K562 (cell line): ENCODE results near the gene PTPRM. TPM values are rescaled to one million over a fixed set of nuclear protein-coding genes. Genes with fewer than 3 reads are reported as not detected.

Experiments
- ATAC-seq: fragments of 200-7000 bp; cut with Tn5 transposase; 3 replicates; pipeline ENCODE4 v1.9.1; 2020; ENCODE audit warnings: moderate library complexity
- BruUV-seq: library from RNA; stranded (reverse); fragments of 400-500 nt; replicated peaks from 2 replicates; lab custom pipeline; 2021; lab: Mats Ljungman, UMichigan
- CTCF ChIA-PET: fragments of 300-600 bp; formaldehyde crosslinking; extraction: SDS; loops from one replicate; lab custom pipeline; 2021; ENCODE audit warnings: low intra/inter-chr PET ratio; lab: Yijun Ruan, JAX
- POLR2A ChIA-PET: fragments of 300-600, 350-650 bp; sonication (Branson Sonifier 250); formaldehyde crosslinking; extraction: SDS; loops from one replicate; lab custom pipeline; 2021; ENCODE audit warnings: antibody characterized with exemption, inconsistent platforms; lab: Yijun Ruan, JAX
- DNase-seq, 4 experiments: peaks; one replicate each; pipeline versions ENCODE4 v3.0.0 to v3.0.0-alpha.2; 2011 to 2018; ENCODE audit warnings: low spot score in 3 of 4, mixed read lengths in 3 of 4; ENCODE audit errors: extremely low read depth in 1 of 4
- FAIRE-seq: peaks from 2 replicates; lab custom pipeline; 2011; peaks lifted over from hg19 to GRCh38; lab: Jason Lieb, UNC
- H2AFZ ChIP-seq: 2 replicates; pipeline ENCODE4 v1.6.0; 2011; ENCODE audit warnings: low read depth, low read length, control low read depth, inconsistent platforms
- H3K27ac ChIP-seq: fragments of 200-600 bp; 3 replicates; pipeline ENCODE4 v1.8.0; 2011; ENCODE audit warnings: low read depth, mild to moderate bottlenecking, control low read depth, inconsistent platforms, low read length, moderate library complexity, mixed read lengths; ENCODE audit errors: extremely low read depth
- H3K27me3 ChIP-seq, 2 experiments: fragments of 300-600 bp in 1 of 2; 2 replicates in 1 of 2; 3 replicates in 1 of 2; pipeline versions ENCODE4 v1.6.0 to v1.8.0; 2011; ENCODE audit warnings: inconsistent platforms in 2 of 2, low read length in 2 of 2, mild to moderate bottlenecking in 1 of 2, mixed read lengths in 1 of 2, moderate library complexity in 1 of 2; ENCODE audit not compliant: control insufficient read depth in 2 of 2, insufficient read depth in 2 of 2
- H3K36me3 ChIP-seq: fragments of 300-600 bp; 3 replicates; pipeline ENCODE4 v1.8.0; 2011; ENCODE audit warnings: mild to moderate bottlenecking, low read length, inconsistent platforms; ENCODE audit not compliant: control insufficient read depth, insufficient read depth
- H3K4me1 ChIP-seq, 2 experiments: fragments of 200-600 bp in 1 of 2; replicated peaks in 1 of 2; 2 replicates in 1 of 2; 3 replicates in 1 of 2; pipeline versions ENCODE4 v1.5.1 to v1.8.0; 2011; ENCODE audit warnings: inconsistent platforms in 2 of 2, low read length in 2 of 2, mild to moderate bottlenecking in 1 of 2, mixed read lengths in 1 of 2, moderate library complexity in 1 of 2; ENCODE audit not compliant: control insufficient read depth in 2 of 2, insufficient read depth in 2 of 2
- H3K4me2 ChIP-seq: 2 replicates; pipeline ENCODE4 v1.6.1; 2011; ENCODE audit warnings: low read length, control low read depth, inconsistent platforms, mixed read lengths; ENCODE audit not compliant: insufficient read depth
- H3K4me3 ChIP-seq: fragments of 200-600 bp; sonication (generic), shearing (Covaris generic); 2 replicates; pipeline ENCODE4 v1.5.1; 2016; ENCODE audit warnings: control low read depth, inconsistent platforms
- H3K79me2 ChIP-seq: fragments of 200-600 bp; 3 replicates; pipeline ENCODE4 v1.8.0; 2011; ENCODE audit warnings: low read length, inconsistent platforms; ENCODE audit not compliant: control insufficient read depth, insufficient read depth
- H3K9ac ChIP-seq, 2 experiments: 2 replicates each; pipeline versions ENCODE4 v1.6.0 to v1.6.1; 2011; ENCODE audit warnings: low read depth in 2 of 2, low read length in 2 of 2, control low read depth in 1 of 2, inconsistent platforms in 1 of 2, mild to moderate bottlenecking in 1 of 2, mixed read lengths in 1 of 2; ENCODE audit not compliant: insufficient read depth in 1 of 2
- H3K9me1 ChIP-seq: one replicate; pipeline ENCODE4 v1.6.0; 2011; ENCODE audit warnings: inconsistent platforms, mild to moderate bottlenecking, low read length, moderate library complexity; ENCODE audit not compliant: control insufficient read depth, insufficient read depth
- H3K9me3 ChIP-seq: replicated peaks from 2 replicates; pipeline ENCODE4 v1.5.1; 2011; ENCODE audit warnings: low read depth, low read length, inconsistent platforms; ENCODE audit not compliant: control insufficient read depth, insufficient read depth
- H4K20me1 ChIP-seq: replicated peaks from 2 replicates; pipeline ENCODE4 v1.6.1; 2011; ENCODE audit warnings: low read length, inconsistent platforms, mixed read lengths; ENCODE audit not compliant: control insufficient read depth, insufficient read depth
- CBFA2T3 ChIP-seq: fragments of 450-650 bp; IDR thresholded peaks from 2 replicates; pipeline ENCODE4 v1.6.1; 2017
- CBX5 ChIP-seq: IDR thresholded peaks from 2 replicates; pipeline ENCODE4 v1.6.1; 2014; ENCODE audit warnings: low read depth, borderline replicate concordance
- CSDE1 ChIP-seq, 2 experiments: fragments of 450-650 bp; IDR thresholded peaks; 2 replicates each; pipeline ENCODE4 v1.6.1; 2016; ENCODE audit warnings: mild to moderate bottlenecking in 1 of 2
- HOXB6 ChIP-seq: fragments of 250-450 bp; sonication (Bioruptor Pico); IDR thresholded peaks from 2 replicates; pipeline ENCODE4 v1.5.1; 2022; ENCODE audit warnings: mild to moderate bottlenecking, borderline replicate concordance
- KLF16 ChIP-seq: IDR thresholded peaks from 2 replicates; pipeline ENCODE4 v1.6.1; 2016; ENCODE audit warnings: antibody characterized with exemption
- MEIS2 ChIP-seq: fragments of 450-650 bp; IDR thresholded peaks from 2 replicates; pipeline ENCODE4 v1.6.1; 2014; ENCODE audit warnings: mild to moderate bottlenecking; ENCODE audit not compliant: partially characterized antibody
- NR2C2 ChIP-seq, 2 experiments: fragments of 200-800 bp in 1 of 2; sonication (Bioruptor generic) in 1 of 2; sonication (generic) in 1 of 2; formaldehyde crosslinking in 1 of 2; IDR thresholded peaks; 2 replicates each; pipeline versions ENCODE4 v1.6.1 to v1.8.0; 2016 to 2022; ENCODE audit warnings: mild to moderate bottlenecking in 1 of 2, missing compliant biosample characterization in 1 of 2, missing genetic modification characterization in 1 of 2, missing genetic modification reagents in 1 of 2
- NR3C1 ChIP-seq: sonication (generic); formaldehyde crosslinking; IDR thresholded peaks from 2 replicates; pipeline ENCODE4 v1.8.1; 2022; ENCODE audit warnings: missing genetic modification reagents
- POLR2AphosphoS5 ChIP-seq: IDR thresholded peaks from 2 replicates; pipeline ENCODE4 v1.6.1; 2011; ENCODE audit warnings: mild to moderate bottlenecking, low read depth, low read length, moderate library complexity; ENCODE audit not compliant: control insufficient read depth, insufficient read depth
- U2AF2 ChIP-seq: fragments of 200-400 bp; formaldehyde crosslinking; optimal IDR thresholded peaks from 2 replicates; pipeline ENCODE3; 2017; ENCODE audit warnings: low read depth, mild to moderate bottlenecking, low read length
- ZNF551 ChIP-seq: fragments of 250-450 bp; sonication (Bioruptor Pico); IDR thresholded peaks from 2 replicates; pipeline ENCODE4 v1.5.0; 2021; ENCODE audit warnings: mild to moderate bottlenecking, moderate library complexity
- ZNF696 ChIP-seq: fragments of 250-450 bp; sonication (Bioruptor Pico); conservative IDR thresholded peaks from 2 replicates; pipeline ENCODE4 v1.4.0; 2020; ENCODE audit warnings: mild to moderate bottlenecking, moderate library complexity
- WGBS: fragments of 100-300 bp; shearing (Covaris generic); methylation state at CpG from one replicate; pipeline ENCODE4 v1.1.6; 2016; ENCODE audit warnings: low coverage, mixed read lengths; ENCODE audit not compliant: insufficient coverage; ENCODE audit errors: missing lambda C conversion rate; 5-methylcytosine and 5-hydroxymethylcytosine counted together
- in situ Hi-C: fragments of 300-500 bp; cut with MboI; formaldehyde crosslinking; loops from 4 replicates; pipeline ENCODE4 v1.15.0; 2018; ENCODE audit warnings: inconsistent platforms, mixed read lengths
- intact Hi-C: fragments of 100-400 bp; cut with micrococcal nuclease; formaldehyde crosslinking; loops from 2 replicates; pipeline ENCODE4 v1.14.2; 2022
- polyA plus RNA-seq, 8 experiments: library from polyadenylated mRNA; depleted of rRNA in 4 of 8; stranded (reverse) in 5 of 8; unstranded in 3 of 8; fragments of >200 nt; fragmentation: Nextera tagmentation in 2 of 8; fragmentation: Illumina TruSeq in 1 of 8; extraction: Ambion mirVana in 2 of 8; extraction: Trizol in 1 of 8; gene quantifications; 2 replicates each; pipeline versions ENCODE4 v1.2.1 to v1.2.3, GENCODE V29; 2011 to 2014; ENCODE audit warnings: inconsistent platforms in 1 of 8, missing spikeins in 1 of 8
- total RNA-seq, 7 experiments: library from RNA; depleted of rRNA in 6 of 7; stranded (reverse); fragments of >200 nt in 6 of 7; fragmentation: Illumina TruSeq in 2 of 7; extraction: Trizol in 2 of 7; gene quantifications; 2 replicates each; pipeline versions ENCODE4 v1.2.1 to v1.2.3, GENCODE V29; 2011 to 2021; ENCODE audit warnings: low replicate concordance in 1 of 7
- TF ChIP-seq, protein P1 (sequence below): fragments of 450-650 bp; IDR thresholded peaks from 2 replicates; pipeline ENCODE4 v1.6.1; 2016; ENCODE audit warnings: borderline replicate concordance
- TF ChIP-seq, protein P2 (sequence below): fragments of 450-650 bp; IDR thresholded peaks from 2 replicates; pipeline ENCODE4 v1.6.1; 2018; ENCODE audit warnings: mild to moderate bottlenecking, low read depth; ENCODE audit not compliant: partially characterized antibody
- TF ChIP-seq, protein P3 (sequence below): fragments of 450-650 bp; formaldehyde crosslinking; IDR thresholded peaks from 2 replicates; pipeline ENCODE4 v1.4.0; 2020; ENCODE audit warnings: mild to moderate bottlenecking, mixed read lengths
- TF ChIP-seq, protein P4 (sequence below): sonication (generic); formaldehyde crosslinking; IDR thresholded peaks from 2 replicates; pipeline ENCODE4 v1.8.1; 2023; ENCODE audit warnings: mild to moderate bottlenecking, missing genetic modification reagents, moderate library complexity

The PTPRM gene
- total and polyA plus RNA-seq, 9 of the 15 experiments (the other 6 are each of a cell fraction or from before 2014, with no cell fraction given): 0.03 to 0.16 (median 0.08) TPM; not detected in 3

DNA sequence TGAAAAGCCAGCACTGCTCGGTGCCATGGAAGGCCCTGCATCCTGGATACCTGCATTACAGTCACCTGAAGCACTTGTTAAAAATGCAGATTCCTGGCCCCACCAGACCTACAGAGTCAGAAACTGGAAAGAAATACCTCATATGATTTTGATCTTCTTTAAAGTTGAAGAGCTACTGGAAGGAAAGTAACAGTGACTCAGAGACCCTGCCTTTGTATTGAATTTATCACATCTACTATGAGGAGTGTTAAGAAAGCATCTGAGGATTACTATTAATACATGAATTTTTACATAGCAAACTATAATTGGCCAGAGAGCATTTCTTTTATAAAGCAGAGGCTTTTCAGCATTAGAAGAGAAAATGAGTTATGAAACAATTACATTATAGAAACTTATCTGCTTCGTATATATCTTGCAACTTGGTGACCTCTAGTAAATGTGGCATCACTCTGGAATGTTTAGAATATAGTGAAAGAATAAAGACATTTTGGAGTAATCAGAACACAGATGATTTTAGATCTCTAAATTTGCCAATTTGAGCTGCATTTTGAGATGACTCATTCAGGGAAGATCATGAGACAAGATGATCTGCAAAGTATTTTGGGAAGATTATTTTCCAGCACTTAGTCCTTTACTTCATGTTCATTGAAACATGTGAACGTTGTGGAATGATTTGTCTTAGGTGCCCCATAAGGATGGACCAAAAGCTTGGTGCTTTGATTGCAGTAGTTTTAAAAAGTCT is 12.2 kb downstream of the PTPRM start:
- WGBS: 0% methylated on average over 3 of the region's 3 CpGs
- no peak for FAIRE-seq
- Histone ChIP-seq H3K9me3 (no peaks in the 10 kb centered on the region), H3K4me3 (no peak overlapping the region), H3K4me1 (no peaks in the 10 kb centered on the region), H3K4me2 (no peak overlapping the region), H3K9ac (no peak overlapping the region), H3K27me3 (no peaks in the 10 kb centered on the region), H3K79me2 (no peaks in the 10 kb centered on the region), H4K20me1 (no peaks in the 10 kb centered on the region), H3K27ac (no peak overlapping the region), H3K36me3 (no peaks in the 10 kb centered on the region), H2AFZ (no peak overlapping the region), H3K9me1 (no peaks in the 10 kb centered on the region)
- ATAC-seq: no peak
- no TSS peak for BruUV-seq
- intact Hi-C loops: loop anchor here (10.0 kb wide), 1 partner anchor 55 kb away; no protein-coding TSS in a partner anchor
- no peak for DNase-seq
- ChIA-PET CTCF (no interaction called here), POLR2A (interaction anchor here (0.6 kb wide), 1 partner anchor 519 kb away, joined by 3 read pairs; no protein-coding TSS in a partner anchor)
- in situ Hi-C loops: no loop called here
- TF ChIP-seq, protein P1, sequence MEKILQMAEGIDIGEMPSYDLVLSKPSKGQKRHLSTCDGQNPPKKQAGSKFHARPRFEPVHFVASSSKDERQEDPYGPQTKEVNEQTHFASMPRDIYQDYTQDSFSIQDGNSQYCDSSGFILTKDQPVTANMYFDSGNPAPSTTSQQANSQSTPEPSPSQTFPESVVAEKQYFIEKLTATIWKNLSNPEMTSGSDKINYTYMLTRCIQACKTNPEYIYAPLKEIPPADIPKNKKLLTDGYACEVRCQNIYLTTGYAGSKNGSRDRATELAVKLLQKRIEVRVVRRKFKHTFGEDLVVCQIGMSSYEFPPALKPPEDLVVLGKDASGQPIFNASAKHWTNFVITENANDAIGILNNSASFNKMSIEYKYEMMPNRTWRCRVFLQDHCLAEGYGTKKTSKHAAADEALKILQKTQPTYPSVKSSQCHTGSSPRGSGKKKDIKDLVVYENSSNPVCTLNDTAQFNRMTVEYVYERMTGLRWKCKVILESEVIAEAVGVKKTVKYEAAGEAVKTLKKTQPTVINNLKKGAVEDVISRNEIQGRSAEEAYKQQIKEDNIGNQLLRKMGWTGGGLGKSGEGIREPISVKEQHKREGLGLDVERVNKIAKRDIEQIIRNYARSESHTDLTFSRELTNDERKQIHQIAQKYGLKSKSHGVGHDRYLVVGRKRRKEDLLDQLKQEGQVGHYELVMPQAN: no peak
- no peak for TF ChIP-seq CBX5
- TF ChIP-seq, protein P2, sequence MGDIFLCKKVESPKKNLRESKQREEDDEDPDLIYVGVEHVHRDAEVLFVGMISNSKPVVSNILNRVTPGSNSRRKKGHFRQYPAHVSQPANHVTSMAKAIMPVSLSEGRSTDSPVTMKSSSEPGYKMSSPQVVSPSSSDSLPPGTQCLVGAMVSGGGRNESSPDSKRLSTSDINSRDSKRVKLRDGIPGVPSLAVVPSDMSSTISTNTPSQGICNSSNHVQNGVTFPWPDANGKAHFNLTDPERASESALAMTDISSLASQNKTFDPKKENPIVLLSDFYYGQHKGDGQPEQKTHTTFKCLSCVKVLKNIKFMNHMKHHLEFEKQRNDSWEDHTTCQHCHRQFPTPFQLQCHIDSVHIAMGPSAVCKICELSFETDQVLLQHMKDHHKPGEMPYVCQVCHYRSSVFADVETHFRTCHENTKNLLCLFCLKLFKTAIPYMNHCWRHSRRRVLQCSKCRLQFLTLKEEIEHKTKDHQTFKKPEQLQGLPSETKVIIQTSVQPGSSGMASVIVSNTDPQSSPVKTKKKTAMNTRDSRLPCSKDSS: no peak
- no peak for TF ChIP-seq POLR2AphosphoS5
- no peak for TF ChIP-seq KLF16
- TF ChIP-seq NR2C2 (CRISPR knock-in tag; IDR thresholded peaks at IDR 0.05): no peak
- TF ChIP-seq NR2C2 (tag; IDR thresholded peaks at IDR 0.05): no peak
- TF ChIP-seq ZNF551: no peak
- no peak for TF ChIP-seq ZNF696
- no peak for TF ChIP-seq NR3C1 (CRISPR knock-in tag)
- TF ChIP-seq U2AF2: no peak
- no peak for TF ChIP-seq CSDE1 (IDR thresholded peaks at IDR 0.05)
- TF ChIP-seq CBFA2T3: no peak
- TF ChIP-seq HOXB6: no peak
- no peak for TF ChIP-seq MEIS2
- TF ChIP-seq, protein P3, sequence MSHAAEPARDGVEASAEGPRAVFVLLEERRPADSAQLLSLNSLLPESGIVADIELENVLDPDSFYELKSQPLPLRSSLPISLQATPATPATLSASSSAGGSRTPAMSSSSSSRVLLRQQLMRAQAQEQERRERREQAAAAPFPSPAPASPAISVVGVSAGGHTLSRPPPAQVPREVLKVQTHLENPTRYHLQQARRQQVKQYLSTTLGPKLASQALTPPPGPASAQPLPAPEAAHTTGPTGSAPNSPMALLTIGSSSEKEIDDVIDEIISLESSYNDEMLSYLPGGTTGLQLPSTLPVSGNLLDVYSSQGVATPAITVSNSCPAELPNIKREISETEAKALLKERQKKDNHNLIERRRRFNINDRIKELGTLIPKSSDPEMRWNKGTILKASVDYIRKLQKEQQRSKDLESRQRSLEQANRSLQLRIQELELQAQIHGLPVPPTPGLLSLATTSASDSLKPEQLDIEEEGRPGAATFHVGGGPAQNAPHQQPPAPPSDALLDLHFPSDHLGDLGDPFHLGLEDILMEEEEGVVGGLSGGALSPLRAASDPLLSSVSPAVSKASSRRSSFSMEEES (CRISPR knock-in tag): no peak
- TF ChIP-seq, protein P4, sequence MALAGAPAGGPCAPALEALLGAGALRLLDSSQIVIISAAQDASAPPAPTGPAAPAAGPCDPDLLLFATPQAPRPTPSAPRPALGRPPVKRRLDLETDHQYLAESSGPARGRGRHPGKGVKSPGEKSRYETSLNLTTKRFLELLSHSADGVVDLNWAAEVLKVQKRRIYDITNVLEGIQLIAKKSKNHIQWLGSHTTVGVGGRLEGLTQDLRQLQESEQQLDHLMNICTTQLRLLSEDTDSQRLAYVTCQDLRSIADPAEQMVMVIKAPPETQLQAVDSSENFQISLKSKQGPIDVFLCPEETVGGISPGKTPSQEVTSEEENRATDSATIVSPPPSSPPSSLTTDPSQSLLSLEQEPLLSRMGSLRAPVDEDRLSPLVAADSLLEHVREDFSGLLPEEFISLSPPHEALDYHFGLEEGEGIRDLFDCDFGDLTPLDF (CRISPR knock-in tag): no peak
